Measurements from ENCODE around the gene SAPCD2. TPM values are rescaled to one million over a fixed set of nuclear protein-coding genes. Genes with fewer than 3 reads are reported as not detected.
A peak's percentile ranks its signal among the peaks of the same experiment; 100 is the strongest.

SAPCD2 gene
- total RNA-seq, 1 experiment from 2014 or later = 41.1 TPM

- no TSS peak for BruUV-seq (replicated peaks)
- no peaks in the 10 kb centered on the region for H3K4me1 Mint-ChIP-seq (ENCODE audit: low read depth, unreplicated experiment)
- H3K9me3 Mint-ChIP-seq (ENCODE audit: low read depth, unreplicated experiment) = no peaks in the 10 kb centered on the region
- no peak for DNase-seq
- no peaks in the 10 kb centered on the region for H3K27me3 Mint-ChIP-seq (ENCODE audit: unreplicated experiment)
- TF ChIP-seq, protein P1, sequence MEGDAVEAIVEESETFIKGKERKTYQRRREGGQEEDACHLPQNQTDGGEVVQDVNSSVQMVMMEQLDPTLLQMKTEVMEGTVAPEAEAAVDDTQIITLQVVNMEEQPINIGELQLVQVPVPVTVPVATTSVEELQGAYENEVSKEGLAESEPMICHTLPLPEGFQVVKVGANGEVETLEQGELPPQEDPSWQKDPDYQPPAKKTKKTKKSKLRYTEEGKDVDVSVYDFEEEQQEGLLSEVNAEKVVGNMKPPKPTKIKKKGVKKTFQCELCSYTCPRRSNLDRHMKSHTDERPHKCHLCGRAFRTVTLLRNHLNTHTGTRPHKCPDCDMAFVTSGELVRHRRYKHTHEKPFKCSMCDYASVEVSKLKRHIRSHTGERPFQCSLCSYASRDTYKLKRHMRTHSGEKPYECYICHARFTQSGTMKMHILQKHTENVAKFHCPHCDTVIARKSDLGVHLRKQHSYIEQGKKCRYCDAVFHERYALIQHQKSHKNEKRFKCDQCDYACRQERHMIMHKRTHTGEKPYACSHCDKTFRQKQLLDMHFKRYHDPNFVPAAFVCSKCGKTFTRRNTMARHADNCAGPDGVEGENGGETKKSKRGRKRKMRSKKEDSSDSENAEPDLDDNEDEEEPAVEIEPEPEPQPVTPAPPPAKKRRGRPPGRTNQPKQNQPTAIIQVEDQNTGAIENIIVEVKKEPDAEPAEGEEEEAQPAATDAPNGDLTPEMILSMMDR (IDR thresholded peaks at IDR 0.05; ENCODE audit: unreplicated experiment) = no peak
- intact Hi-C loops (cut with micrococcal nuclease; ENCODE audit: unreplicated experiment) = no loop called here
- H3K27ac Mint-ChIP-seq (ENCODE audit: unreplicated experiment) = no peak overlapping the region
- peaks cover 6% of the 10 kb centered on the region for H3K36me3 Mint-ChIP-seq (ENCODE audit: insufficient read depth, unreplicated experiment)
- peak overlapping the region; percentile 52 for H3K4me3 Mint-ChIP-seq (ENCODE audit: low read depth, unreplicated experiment)
- CTCF ChIA-PET = no interaction called here
Observed at GRCh38 chr9:137078701-137079400, 8.5 kb upstream of the SAPCD2 start.

- no peaks in the 10 kb centered on the region for H3K9me3 Mint-ChIP-seq (ENCODE audit: low read depth, unreplicated experiment)
- H3K27me3 Mint-ChIP-seq (ENCODE audit: unreplicated experiment) = no peaks in the 10 kb centered on the region
- H3K4me1 Mint-ChIP-seq (ENCODE audit: low read depth, unreplicated experiment) = no peaks in the 10 kb centered on the region
- intact Hi-C loops (cut with micrococcal nuclease; ENCODE audit: unreplicated experiment) = no loop called here
- CTCF ChIA-PET = no interaction called here
- H3K36me3 Mint-ChIP-seq (ENCODE audit: insufficient read depth, unreplicated experiment) = peaks cover under 1% of the 10 kb centered on the region
- H3K4me3 Mint-ChIP-seq (ENCODE audit: low read depth, unreplicated experiment) = peak overlapping the region; percentile 52
- no peak overlapping the region for H3K27ac Mint-ChIP-seq (ENCODE audit: unreplicated experiment)
- no TSS peak for BruUV-seq (replicated peaks)
- no peak for DNase-seq
- TF ChIP-seq, protein P1 (IDR thresholded peaks at IDR 0.05; ENCODE audit: unreplicated experiment) = no peak
Observed at GRCh38 chr9:137077758-137078693, 7.7 kb upstream of the SAPCD2 start.

DNA sequence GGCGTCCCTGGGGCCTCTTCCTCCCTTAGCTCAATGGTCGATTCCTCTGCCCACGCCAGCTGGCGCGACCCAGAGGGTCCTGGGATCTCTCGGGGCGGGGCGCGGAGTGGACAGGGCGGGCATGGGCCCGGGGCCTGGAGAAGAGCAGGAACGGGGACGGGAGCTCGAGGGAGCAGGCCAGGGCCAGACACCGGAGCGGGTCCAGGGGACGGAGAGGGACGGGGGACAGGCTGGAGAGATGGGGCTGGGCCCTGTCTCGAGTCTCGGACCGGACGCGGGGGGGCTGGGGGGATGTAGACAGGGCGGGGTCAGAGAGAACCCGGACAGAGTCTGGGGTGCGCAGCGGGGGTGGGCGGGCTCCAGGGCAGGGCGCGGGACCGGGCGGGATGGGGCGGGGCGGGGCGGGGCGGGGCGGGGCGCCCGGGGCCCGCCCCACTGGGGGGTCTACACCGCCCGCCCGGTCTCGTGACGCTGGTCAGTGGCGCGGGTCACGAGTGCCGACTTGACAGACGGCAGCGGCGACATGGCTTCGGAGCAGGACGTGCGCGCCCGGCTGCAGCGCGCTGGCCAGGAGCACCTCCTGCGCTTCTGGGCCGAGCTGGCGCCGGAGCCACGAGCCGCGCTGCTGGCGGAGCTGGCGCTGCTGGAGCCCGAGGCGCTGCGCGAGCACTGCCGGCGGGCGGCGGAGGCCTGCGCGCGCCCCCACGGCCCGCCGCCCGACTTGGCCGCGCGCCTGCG lies 6.8 kb upstream of the SAPCD2 start, which contains the start of gene UAP1L1:
Gene UAP1L1, plus strand, starts transcription at position 508 of the 738 bp plus-strand sequence. Its CDS starts 16 bp downstream, at position 524.
- peak; percentile 45 for DNase-seq
- no peaks in the 10 kb centered on the region for H3K36me3 Mint-ChIP-seq (ENCODE audit: insufficient read depth, unreplicated experiment)
- no TSS peak for BruUV-seq (replicated peaks)
- no peaks in the 10 kb centered on the region for H3K4me1 Mint-ChIP-seq (ENCODE audit: low read depth, unreplicated experiment)
- no peaks in the 10 kb centered on the region for H3K9me3 Mint-ChIP-seq (ENCODE audit: low read depth, unreplicated experiment)
- TF ChIP-seq, protein P1 (IDR thresholded peaks at IDR 0.05; ENCODE audit: unreplicated experiment) = no peak
- no peaks in the 10 kb centered on the region for H3K27me3 Mint-ChIP-seq (ENCODE audit: unreplicated experiment)
- H3K27ac Mint-ChIP-seq (ENCODE audit: unreplicated experiment) = no peak within 1 kb of the TSS
- intact Hi-C loops (cut with micrococcal nuclease; ENCODE audit: unreplicated experiment) = no loop called here
- CTCF ChIA-PET = no interaction called here
- H3K4me3 Mint-ChIP-seq (ENCODE audit: low read depth, unreplicated experiment) = peak within 1 kb of the TSS; percentile 52

DNA sequence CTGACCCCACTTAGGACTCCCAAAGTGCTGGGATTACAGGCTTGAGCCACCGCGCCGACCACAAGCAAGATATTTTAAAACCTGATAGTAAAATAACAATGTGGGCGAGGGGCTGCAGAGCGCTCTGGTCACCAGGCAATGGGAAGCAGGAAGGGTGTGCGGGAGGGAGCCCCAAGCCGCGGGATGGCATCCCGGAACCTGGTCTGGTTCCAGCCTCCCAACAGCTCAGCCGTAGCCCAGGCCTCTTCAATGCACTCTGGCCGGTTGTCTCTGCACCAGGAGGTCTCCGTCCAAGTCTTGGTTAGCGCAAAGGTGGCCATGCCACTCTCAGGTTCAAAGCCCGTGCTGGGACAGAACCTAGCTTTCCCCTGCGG lies 6.3 kb upstream of the SAPCD2 start:
- H3K4me1 Mint-ChIP-seq (ENCODE audit: low read depth, unreplicated experiment) = no peaks in the 10 kb centered on the region
- H3K36me3 Mint-ChIP-seq (ENCODE audit: insufficient read depth, unreplicated experiment) = no peaks in the 10 kb centered on the region
- H3K27ac Mint-ChIP-seq (ENCODE audit: unreplicated experiment) = no peak overlapping the region
- no peaks in the 10 kb centered on the region for H3K27me3 Mint-ChIP-seq (ENCODE audit: unreplicated experiment)
- no TSS peak for BruUV-seq (replicated peaks)
- H3K4me3 Mint-ChIP-seq (ENCODE audit: low read depth, unreplicated experiment) = peak overlapping the region; percentile 52
- TF ChIP-seq, protein P1 (IDR thresholded peaks at IDR 0.05; ENCODE audit: unreplicated experiment) = no peak
- no peak for DNase-seq
- intact Hi-C loops (cut with micrococcal nuclease; ENCODE audit: unreplicated experiment) = no loop called here
- H3K9me3 Mint-ChIP-seq (ENCODE audit: low read depth, unreplicated experiment) = no peaks in the 10 kb centered on the region
- CTCF ChIA-PET = no interaction called here
